GM12874 (cell line): ENCODE data around the gene TLR3.

ENCODE experiments used
- CTCF ChIP-seq: IDR thresholded peaks from 2 replicates; pipeline ENCODE4 v1.5.1; 2011; ENCODE audit warnings: low read depth, mild to moderate bottlenecking, control low read depth, low read length, moderate library complexity; ENCODE audit not compliant: insufficient read depth

TLR3 gene

GRCh38 chr4:186068581-186069348, at the start of gene TLR3:
TLR3 (plus strand) TSS chr4:186069156; CDS start chr4:186076620, 7,464 bp downstream.
- no peak for TF ChIP-seq CTCF

GRCh38 chr4:186019269-186019668, 49.7 kb upstream of the TLR3 start:
- TF ChIP-seq CTCF, result no peak

GRCh38 chr4:186020106-186020792, 48.7 kb upstream of the TLR3 start:
- TF ChIP-seq CTCF, result no peak

GRCh38 chr4:186020793-186021407, 48.1 kb upstream of the TLR3 start:
- no peak for TF ChIP-seq CTCF

GRCh38 chr4:186021461-186022167, 47.3 kb upstream of the TLR3 start:
- TF ChIP-seq CTCF, result no peak

- TF ChIP-seq CTCF, result no peak
Measured at GRCh38 chr4:186023975-186024374, 45.0 kb upstream of the TLR3 start.

GRCh38 chr4:186024637-186025407, 44.1 kb upstream of the TLR3 start:
- no peak for TF ChIP-seq CTCF
